ENCODE measurements around the gene ARSJ.

ARSJ gene

DNA sequence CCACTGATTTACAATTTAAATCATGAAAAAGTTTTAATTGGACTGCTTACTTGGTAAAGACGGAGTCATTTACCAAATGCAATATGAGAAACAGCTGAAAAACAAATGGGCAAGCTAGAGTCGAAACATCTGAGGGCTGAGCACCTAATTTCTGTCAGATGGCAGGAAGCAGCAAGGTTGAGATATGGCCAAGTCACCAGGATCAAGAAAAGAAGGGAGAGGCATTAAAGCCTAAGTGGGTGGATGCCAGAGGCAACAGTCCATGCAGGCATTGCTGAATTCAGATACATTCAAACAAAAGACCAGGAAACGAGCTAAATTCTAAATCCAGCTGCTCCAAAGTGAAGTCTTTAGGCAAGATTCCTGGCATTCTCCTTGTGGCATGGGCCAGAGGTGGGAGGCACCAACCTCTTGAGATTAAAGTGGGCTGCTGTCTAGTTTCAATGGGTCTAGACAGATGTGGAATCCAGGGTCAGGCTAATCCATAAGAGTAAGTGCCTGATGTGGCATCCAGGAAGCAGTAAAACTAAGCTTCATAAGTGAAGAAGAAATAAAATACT lies 8.0 kb upstream of the ARSJ start:
- DNase-seq (ENCODE audit: low read depth in 2 of 2) = no peak

DNA sequence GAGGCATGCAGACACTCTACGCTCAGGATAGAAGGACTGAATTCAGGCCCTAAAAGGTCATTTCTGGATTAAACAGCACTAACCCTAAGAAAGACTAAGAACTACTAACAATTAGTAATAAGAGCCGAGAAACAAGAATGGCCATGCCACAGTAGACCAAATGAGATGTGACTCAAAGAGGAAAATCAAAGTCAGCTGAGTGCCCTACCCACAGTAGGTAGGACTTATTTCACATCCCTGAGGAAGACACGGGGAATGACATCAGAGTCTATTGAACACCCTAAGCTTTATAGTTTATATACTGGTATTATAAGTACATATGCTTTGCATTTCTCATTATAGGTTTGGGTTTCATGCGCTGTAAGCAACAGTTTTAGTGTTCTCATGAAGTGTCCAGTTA lies 2.7 kb upstream of the ARSJ start:
- DNase-seq (ENCODE audit: low read depth in 2 of 2) = no peak

DNA sequence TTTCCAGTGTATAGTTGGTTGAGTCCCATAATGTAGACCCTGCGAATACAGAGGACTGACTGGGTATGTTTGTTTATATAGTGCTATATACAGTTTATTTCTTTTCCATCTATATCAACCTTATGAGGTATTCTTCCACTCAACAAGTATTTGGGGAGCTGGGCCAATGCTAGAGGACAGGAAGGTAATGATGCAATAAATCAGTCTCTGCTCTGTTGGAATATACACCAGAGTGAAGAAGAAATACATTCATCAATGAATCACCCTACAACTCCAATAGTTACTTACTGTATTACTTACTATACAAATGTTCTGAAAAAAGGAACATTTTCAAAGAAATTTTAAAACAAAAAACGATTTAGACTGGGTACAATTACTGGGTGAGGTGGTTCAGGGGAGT lies 2.1 kb upstream of the ARSJ start:
- DNase-seq (ENCODE audit: low read depth in 2 of 2) = no peak

DNA sequence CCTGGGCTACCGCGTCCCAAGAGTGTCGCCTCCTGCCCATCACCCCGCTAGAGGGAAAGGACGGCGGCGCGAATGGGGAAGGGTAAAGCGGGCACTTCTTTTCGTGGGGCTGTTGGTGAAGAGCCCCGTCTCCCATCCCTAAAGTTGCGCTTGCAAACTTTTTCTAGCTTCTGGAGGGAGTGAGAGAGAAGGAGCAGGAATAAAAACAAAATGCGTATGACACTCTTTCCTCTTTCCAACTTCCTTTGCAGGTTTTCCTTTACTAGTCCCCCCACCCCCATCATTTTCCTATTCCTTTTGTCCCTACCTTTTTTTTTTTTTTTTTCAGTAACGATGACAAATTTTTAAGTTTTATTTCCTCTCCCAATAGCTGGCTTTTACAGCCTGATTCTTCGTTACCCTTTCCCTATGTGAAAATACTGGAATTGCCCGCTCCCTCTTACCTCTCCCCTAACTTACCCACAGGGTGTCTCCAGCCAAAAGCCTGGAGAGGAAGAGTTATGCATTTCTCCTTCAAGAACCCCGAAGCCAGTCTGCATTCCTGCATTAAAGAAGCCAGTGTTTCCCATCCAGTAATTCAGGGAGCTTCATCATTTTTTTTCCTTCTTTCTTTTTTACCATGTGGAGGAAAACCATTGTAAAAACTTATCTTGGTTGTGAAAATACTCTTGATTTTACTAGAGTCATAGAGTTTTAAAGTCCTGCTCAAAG lies 613 bp upstream of the ARSJ start:
- no peak for DNase-seq (ENCODE audit: low read depth in 2 of 2)

DNA sequence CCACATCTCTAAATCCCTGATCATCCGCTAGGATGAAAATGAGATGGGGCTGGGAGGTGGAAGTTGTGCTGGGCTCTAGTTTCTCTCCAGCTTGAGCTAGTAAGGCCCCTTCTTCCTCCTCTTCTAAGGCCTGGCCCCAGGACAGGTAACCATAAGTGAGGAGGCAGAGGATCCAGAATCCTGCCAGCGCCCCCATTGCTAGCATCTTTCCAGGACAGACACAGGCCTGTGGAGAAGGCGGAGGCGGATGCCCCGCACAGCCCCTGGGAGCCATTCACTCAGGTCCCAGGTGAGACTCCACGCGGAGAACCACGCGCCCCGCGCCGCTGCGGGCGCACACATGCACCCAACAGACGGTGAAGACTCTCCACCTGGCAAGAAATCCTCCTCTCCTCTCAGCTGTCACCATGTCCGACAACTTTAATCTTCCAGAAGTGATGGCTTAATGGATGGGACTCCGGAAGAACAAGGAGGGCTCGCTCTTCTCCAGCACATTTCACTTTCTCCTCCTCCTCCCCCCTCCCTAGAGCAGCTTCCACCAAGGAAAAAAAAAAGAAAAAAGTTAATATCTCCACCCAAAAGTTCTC lies 793 bp downstream of the ARSJ start:
- DNase-seq (ENCODE audit: low read depth in 2 of 2) = no peak

DNA sequence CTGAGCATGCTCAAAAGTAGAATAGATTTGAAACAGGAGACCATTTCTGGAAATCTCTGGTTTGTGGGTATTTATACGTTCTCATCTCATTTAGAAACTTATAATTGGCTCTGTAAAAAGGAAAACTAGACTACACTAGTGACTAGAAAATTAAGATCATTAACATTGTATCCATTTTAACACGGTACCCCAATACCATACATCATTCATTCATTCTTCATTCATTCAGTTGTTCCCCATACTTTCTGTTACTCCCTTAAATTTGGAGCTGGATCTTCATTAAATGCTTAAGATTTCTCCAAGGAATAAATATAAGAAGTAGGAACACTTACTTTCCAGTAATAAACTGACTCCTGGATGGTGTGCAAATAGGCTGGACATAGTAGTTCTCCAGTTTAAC lies 1.3 kb downstream of the ARSJ start:
- DNase-seq (ENCODE audit: low read depth in 2 of 2) = no peak

DNA sequence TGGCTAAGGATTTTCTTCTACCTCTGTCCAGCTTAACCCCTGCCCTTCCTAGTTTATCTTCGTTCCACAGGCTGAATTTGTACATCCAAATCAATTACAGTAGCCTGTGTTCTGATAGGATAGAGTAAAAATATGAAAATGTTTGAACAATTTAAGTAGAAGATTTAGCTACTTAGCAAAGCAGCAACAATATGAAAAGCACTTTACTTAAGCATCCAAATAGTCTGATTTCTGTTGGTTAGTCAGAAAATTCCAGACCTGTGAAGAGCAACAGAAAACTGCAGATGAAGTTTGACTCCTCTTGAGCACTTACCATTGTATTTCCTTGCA lies 2.0 kb downstream of the ARSJ start:
- DNase-seq (ENCODE audit: low read depth in 2 of 2) = no peak

DNA sequence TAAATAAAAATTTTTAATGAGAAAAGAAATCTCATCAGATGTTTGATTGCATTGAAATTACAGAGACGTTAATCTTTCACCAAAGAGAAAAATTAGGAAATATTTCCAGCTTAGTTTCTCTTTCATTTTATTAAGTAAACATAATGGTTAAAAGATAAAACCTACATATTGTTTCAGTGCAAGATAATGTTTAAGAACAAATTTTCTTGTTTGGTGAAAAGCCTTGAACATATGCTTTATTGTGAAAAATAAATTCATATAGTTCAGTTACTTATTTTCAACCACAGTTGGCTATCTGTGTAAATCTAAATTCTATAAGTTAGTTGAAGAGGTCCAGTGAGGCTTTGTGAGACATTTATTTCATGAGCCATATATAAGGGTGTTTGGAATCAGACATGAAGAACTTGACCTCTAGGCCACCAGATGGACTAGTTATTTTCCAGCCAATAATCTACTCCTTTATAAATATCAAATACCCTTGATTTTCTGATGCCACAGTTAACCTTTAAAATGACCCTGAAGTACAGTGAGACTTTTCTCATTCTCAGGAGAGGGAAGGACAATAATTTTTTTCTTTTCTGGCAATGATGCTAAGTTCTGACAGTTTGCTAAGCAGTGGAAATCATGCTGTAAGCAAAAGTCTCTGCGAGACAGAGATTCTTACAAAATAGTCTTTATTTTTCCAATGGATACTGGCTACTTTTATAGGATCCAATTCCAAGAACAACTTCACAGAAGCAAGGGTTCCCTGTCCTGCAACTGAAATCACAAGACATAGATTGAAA lies 2.5 kb downstream of the ARSJ start:
- no peak for DNase-seq (ENCODE audit: low read depth in 2 of 2)

DNA sequence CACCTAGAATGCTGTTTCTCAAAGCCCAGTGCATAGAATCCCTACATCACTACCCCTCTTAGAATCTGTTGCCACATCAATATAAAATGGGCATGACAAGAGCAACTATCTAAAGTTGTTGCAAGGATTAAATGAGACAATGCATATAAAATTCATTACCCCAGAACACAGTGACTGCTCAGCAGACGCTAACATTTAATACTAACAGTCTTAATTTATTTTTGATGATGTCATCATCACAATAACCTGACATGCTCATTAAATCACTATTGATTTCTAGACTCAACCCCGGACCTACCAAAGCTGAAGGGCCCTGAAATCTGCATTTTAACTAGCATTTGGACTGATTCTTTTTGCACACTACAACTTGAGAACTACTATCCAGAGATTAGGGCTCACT lies 3.9 kb downstream of the ARSJ start:
- DNase-seq (ENCODE audit: low read depth in 2 of 2) = no peak

DNA sequence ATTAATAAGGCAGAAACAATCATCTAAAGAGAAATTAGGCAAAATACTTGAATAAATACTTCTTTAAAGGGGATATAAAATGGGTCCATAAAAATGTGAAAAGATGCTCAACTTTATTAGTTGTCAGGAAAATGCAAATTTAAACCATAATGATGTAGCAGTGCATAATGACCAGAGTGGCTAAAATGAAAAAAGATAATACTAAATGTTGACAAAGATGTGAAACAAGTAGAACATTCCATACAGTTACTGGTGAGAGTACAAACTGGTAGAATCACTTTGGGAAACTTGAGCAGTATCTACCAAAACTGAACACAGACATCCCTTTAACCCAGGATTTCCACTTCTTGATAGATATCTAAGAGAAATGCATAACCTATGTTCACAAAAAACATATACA lies 5.0 kb downstream of the ARSJ start:
- DNase-seq (ENCODE audit: low read depth in 2 of 2) = no peak

DNA sequence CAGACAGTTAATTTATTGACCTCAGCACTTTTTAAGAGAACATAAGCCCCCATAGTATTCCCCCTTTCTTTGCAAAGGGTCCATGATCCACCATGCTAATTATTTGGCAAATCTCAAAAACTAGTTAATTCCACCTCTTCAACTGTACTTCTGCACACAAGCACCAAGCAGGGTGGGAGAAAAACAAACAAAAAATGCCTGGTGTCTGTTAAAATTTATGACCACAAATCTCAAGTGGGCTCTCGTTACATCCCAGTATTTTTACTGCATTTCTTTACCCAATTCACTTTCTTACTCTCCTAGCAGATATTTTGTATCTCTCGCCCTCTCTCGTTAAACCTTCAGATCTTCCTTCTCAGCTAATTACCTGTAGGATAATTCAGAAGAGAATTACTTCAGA lies 6.1 kb downstream of the ARSJ start:
- DNase-seq (ENCODE audit: low read depth in 2 of 2) = no peak

DNA sequence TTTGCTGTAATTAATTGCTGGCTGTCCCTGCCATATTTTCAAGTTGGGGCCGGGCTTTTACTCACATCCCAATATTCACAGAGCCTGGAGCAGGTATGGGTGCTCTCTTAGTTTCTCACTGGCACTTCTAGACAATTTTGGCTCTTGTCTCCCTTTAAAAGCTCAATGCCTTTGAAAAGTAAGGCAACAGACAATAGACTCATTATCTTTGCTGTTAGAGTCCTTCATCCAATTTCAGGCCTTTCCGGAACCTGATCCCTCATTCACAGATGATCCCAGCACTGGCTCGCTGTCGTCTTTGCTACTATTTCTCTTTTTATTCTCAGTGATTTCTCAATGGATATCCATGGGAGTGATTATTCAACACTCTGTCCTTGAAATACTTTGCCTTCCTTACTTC lies 6.7 kb downstream of the ARSJ start:
- no peak for DNase-seq (ENCODE audit: low read depth in 2 of 2)

DNA sequence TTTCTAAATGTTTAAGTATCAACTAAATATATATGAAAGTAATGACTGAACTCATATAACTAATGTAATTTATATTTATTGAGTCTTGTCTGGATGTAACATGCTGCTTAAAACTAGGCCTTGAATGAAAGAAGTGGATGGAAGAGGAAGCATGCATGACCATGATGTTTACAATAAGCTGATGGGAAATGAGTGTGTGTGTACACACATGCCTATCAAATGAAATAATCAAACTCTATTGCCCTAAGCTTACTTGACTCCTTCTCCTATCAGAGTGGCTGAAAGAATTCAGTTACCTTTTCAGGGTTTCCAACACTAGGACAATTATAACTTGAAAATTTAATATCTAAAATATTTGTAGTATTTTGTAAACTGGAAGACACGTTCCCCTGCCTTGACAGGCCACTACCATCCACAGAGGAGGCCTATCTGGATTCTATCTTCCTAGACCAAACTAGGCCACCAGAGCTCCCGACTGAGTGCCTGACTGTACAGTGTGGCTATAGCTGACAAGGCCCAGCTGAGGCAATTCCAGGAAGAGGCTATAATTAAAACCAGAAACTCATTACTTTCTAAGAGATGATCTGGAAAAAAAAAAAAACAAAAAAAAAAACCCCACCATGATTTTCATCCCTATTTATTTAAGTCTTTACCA lies 7.6 kb downstream of the ARSJ start:
- DNase-seq (ENCODE audit: low read depth in 2 of 2) = no peak

DNA sequence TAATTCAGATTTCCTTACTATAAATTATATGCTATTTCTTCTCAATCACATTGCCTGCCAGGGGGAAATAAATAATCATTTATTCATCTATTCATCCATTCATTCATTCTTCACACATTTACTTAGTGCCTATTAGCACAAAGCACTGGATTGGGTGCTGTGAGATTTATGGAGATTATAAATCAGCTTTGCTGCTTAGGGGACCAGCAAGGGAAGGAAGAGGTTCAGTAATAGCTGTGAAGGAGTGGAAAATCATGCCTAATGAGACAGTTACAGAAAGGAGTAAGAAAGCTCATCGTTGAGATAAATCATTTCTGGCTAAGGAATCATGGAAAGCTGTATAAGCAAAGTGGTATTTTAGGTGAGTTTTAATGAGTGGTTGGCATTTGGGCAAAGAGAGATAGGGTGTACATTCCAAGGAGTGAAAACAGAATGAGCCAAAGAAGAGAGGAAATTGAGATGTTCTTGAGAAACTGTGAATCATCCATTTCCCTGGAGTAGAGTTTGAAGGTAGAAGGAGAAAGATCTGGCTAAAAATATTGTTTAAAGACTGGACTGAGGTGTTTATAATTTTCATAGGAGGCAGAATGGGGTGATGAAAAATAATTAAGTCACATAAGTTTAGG lies 9.6 kb downstream of the ARSJ start:
- DNase-seq (ENCODE audit: low read depth in 2 of 2) = no peak

DNA sequence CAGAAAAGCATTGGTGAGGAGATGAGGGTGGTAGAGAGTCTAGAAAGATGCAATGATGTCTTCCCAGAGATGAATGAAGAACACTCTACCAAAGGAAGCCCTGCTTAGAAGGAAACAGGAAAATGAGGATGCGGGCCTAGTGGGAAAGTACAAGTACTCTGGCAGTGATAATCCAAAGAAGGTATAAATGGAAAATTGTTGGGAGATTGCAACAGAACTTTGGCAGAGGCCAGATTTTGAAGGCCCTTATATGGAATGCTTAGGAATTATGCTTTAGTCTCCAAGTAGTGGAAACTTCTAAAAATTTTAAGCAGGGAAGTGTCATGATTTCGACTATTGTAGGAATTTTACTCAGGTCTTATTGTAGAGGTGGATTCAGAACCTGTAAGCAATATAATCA lies 11.0 kb downstream of the ARSJ start:
- no peak for DNase-seq (ENCODE audit: low read depth in 2 of 2)

DNA sequence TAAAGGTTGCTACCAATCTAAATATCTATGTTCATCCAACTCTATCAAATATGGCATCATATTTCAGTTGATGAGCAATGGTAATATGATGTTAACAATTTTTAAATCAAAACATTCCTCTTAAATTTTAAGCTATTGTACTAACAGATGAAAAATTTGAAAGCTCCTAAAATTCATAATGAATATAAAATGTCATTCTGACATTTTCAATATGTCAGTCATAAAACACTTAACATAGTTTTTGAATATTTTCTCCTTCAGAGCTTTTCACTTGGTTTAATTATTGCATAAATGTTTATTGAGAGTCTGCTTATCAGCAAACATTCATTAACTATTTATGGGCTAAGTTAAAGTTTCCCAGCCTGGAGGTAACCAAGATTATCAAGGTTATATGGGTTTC lies 11.8 kb downstream of the ARSJ start:
- DNase-seq (ENCODE audit: low read depth in 2 of 2) = no peak

DNA sequence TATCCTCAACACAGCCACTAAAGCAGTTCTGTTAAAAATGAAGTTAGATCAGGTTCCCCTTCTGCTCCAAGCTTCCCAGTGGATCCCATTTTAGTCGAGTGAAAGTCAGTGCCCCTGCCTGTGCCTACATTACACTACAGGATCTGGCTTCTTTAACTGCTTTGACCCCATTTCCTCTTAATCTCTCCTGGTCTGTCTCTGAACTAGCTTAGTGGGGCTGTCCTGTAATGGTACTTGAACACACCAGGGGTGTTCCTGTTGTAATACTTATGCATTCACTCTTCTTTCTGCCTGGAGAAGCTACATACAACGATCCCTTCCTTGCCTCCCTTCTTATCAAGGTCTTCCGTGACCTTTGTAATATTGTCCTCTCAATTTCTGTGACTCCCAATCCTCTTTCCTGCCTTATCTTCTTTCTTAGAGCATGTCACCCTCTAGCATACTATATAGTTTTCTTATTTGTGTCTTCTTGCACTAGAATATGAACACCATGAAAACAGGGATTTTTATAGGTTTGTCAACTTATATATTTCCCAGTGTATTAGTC lies 16.7 kb downstream of the ARSJ start:
- DNase-seq (ENCODE audit: low read depth in 2 of 2) = no peak

DNA sequence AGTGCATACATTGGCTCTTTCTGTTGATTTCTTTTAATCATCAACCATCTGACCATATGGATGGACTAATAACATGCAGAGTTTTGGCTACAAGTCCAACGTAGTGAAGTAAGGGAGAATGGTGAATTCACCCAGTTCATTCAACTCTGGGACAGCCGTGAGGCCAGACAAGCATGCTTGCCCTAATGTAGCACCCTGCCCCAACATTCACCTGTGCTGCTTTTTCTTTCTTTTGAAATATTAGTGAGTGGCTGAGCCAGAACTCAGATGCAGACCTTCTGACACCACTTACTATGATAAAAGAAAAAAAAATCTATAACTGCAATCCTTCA lies 17.5 kb downstream of the ARSJ start:
- no peak for DNase-seq (ENCODE audit: low read depth in 2 of 2)

DNA sequence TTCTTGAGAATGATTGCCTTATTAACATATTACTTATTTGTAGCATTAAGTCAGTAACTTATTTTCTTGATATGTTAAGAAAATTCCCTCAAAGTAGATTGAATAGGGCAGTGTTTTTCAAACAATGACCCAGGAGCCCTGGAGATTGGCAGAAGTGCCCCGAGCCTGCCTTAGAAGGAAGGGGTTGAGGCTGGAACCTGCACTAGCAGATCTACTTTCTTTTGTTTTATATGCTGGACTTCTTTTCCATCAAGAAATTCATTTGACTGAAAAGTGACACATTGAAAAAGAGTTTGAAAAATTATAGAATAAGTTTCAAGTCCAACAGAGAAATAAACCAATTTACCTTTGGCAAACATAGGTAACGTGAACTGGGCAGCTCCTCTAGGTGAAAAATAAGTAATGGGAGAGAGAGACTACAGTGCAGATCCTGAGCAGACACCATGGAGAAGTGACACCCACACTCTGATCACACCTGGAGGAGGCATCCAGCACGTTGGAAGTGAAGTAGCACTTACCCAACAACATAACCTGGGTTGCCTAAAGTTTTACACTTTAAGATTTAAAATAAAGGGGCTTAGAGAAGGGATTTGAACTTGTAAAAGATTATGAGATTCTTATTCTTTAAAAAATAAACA lies 18.6 kb downstream of the ARSJ start:
- no peak for DNase-seq (ENCODE audit: low read depth in 2 of 2)

DNA sequence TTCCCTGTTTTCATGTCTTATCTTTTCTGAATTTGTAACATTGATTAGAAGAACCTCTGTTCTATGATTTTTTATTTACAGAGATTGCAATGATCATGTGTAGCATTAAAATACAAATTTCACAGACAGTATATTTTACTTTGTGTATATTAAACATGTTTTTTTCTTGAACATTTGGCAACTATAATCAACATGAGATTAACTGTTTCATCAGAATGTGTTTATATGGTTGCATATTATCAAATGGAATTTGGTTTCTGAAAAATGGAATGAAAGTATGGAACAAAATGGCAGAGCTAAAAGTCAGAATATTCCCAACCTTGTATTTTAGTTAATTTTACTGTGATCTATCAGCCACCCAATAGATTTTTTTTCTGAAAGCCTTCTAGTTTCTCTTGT lies 19.9 kb downstream of the ARSJ start:
- no peak for DNase-seq (ENCODE audit: low read depth in 2 of 2)

DNA sequence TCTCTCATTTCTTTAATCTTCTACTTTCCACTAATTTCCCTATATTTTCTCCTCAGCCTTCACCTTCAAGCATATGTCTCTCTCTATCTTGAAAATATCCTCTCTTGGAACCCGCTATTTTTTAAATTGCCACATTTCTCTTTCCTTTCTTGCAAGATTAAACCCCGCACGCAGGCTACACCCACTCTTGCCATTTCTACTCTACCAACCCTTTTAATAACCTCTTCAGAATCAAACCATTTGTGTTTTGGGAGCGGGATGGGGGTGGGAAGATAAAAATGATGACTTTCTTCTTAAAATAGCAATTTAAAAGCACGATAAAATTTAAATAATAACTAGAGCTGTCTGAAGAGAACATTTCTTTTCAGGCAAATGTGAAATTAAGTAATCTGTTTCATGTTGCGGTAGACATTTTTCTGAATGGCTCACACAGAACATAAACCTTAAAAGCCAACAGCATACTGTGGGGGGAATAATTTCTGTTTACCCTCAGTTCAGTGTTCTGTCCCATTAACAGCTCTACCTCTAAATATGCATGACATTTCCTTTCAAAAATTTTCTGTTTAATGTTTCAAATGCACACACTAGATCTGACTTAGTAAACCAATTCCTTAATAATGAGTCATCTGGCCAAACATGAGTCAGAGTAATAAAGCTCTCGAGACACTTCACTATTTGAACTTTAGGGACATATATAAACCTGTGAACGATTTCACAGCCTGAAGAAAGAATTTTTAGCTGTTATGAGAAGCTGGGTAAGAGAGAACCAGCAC lies 20.5 kb downstream of the ARSJ start:
- DNase-seq (ENCODE audit: low read depth in 2 of 2) = no peak

Data from stimulated activated CD8-positive, alpha-beta memory T cell treated with anti-CD3 and anti-CD28 coated beads, Interleukin-15, amount 100 ng/mL, for 48 hours (primary cell).